HUES64 (cell line): ENCODE results near the gene TMEM258.

Source experiments
- H3K27ac ChIP-seq: 2 replicates; pipeline ENCODE4 v1.7.0; 2013; ENCODE audit warnings: low read depth, low read length, inconsistent platforms
- H3K27me3 ChIP-seq: 2 replicates; pipeline ENCODE4 v1.6.1; 2013; ENCODE audit warnings: mild to moderate bottlenecking, low read length; ENCODE audit not compliant: insufficient read depth
- H3K36me3 ChIP-seq: 2 replicates; pipeline ENCODE4 v1.6.1; 2013; ENCODE audit warnings: mild to moderate bottlenecking, low read length; ENCODE audit not compliant: insufficient read depth
- H3K4me1 ChIP-seq: 2 replicates; pipeline ENCODE4 v1.6.1; 2013; ENCODE audit warnings: mild to moderate bottlenecking, low read length, moderate library complexity; ENCODE audit not compliant: insufficient read depth
- H3K4me3 ChIP-seq: 2 replicates; pipeline ENCODE4 v1.5.1; 2013; ENCODE audit warnings: mild to moderate bottlenecking, low read length, moderate library complexity
- H3K9ac ChIP-seq: 2 replicates; pipeline ENCODE4 v1.6.1; 2013; ENCODE audit warnings: mild to moderate bottlenecking, low read depth, low read length
- H3K9me3 ChIP-seq: 2 replicates; pipeline ENCODE4 v1.6.1; 2013; ENCODE audit warnings: low read depth, low read length; ENCODE audit not compliant: insufficient read depth
- WGBS: fragments of 150-250, 120-280 bp; methylation state at CpG from one replicate; pipeline ENCODE4 v1.1.7; 2013; ENCODE audit warnings: missing lambda C conversion rate; 5-methylcytosine and 5-hydroxymethylcytosine counted together

The TMEM258 gene

GRCh38 chr11:61779666-61780525, 12.5 kb downstream of the TMEM258 start:
- H3K9me3 ChIP-seq: no peaks in the 10 kb centered on the region
- H3K4me1 ChIP-seq: no peaks in the 10 kb centered on the region
- WGBS: 89% methylated on average over 14 of the region's 14 CpGs
- no peak overlapping the region for H3K4me3 ChIP-seq
- H3K27ac ChIP-seq: no peak overlapping the region
- no peaks in the 10 kb centered on the region for H3K27me3 ChIP-seq
- peaks cover 7% of the 10 kb centered on the region; the same call in 1 of the 2 replicates for H3K36me3 ChIP-seq
- no peak overlapping the region for H3K9ac ChIP-seq

DNA sequence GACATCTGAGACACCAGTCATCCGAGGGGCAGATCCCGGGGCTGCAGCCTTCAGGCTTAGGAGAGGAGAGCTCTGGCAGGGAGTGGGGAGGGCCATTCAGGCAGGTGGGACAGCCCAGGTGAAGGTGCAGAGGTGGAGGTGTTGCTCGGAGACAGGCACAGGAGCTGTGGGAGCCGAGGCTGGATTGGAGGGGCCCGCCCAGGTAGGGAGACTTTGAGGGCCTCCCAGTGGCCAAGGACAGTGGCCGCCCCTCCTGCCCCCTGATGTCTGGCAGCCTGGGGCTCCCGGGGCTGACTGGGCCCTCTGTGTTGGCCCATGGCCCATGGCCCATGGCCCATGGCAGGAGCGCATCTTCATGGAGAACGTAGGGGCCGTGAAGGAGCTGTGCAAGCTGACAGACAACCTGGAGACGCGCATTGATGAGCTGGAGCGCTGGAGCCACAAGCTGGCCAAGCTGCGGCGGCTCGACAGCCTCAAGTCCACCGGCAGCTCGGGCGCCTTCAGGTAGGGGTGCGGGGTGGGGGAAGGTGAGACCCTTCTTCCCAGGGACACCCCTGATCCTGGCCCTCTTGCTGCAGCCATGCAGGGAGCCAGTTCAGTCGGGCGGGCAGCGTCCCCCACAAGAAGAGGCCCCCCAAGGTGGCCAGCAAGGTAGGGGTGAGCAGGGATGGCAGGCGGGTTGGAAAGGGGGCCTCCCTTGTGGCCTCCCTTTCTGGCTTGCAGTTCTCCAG, 13.3 kb downstream of the TMEM258 start:
- Histone ChIP-seq H3K27me3 (no peaks in the 10 kb centered on the region), H3K36me3 (no peaks in the 10 kb centered on the region)
- WGBS: 91% methylated on average over 24 of the region's 24 CpGs

DNA sequence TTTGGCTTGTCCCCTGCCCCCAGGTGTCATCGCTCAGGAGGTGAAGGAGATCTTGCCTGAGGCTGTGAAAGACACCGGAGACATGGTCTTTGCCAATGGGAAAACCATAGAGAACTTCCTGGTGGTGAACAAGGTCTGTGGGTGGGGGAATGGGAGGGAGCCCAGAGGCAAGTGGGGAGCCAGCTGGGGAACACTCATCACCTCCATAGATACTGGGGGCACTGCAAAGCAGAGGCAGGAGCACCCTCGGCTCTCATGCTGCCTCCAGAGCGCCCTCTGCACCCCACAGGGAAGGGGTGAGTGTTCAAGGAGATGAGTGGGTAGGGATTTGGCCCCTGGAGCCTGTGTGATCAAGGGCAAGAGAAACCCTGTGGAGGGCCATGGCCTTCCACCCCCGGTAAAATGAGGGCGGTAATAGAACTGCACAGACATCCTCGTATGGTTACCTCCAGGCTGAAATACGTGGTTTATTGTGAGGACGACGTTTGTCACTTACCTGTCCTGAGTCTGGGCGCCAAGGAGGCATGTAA, 14.0 kb downstream of the TMEM258 start:
- Histone ChIP-seq H3K4me1 (no peaks in the 10 kb centered on the region), H3K9me3 (no peaks in the 10 kb centered on the region), H3K27me3 (no peaks in the 10 kb centered on the region), H3K4me3 (no peak overlapping the region), H3K36me3 (no peaks in the 10 kb centered on the region), H3K27ac (no peak overlapping the region), H3K9ac (no peak overlapping the region)
- 94% methylated on average over 11 of the region's 11 CpGs for WGBS

More for the DNA sequence above, 13.3 kb downstream of the TMEM258 start:
- Histone ChIP-seq H3K9me3 (no peaks in the 10 kb centered on the region), H3K27ac (no peak overlapping the region), H3K4me1 (no peaks in the 10 kb centered on the region), H3K4me3 (no peak overlapping the region), H3K9ac (no peak overlapping the region)

- WGBS: 87% methylated on average over 67 of the region's 67 CpGs
- Histone ChIP-seq H3K4me1 (peaks cover 1% of the 10 kb centered on the region), H3K27me3 (no peaks in the 10 kb centered on the region), H3K27ac (no peak overlapping the region), H3K36me3 (no peaks in the 10 kb centered on the region), H3K9me3 (no peaks in the 10 kb centered on the region), H3K9ac (no peak overlapping the region; the same call in 1 of the 2 replicates), H3K4me3 (no peak overlapping the region)
These were observed 14.9 kb downstream of the TMEM258 start for GRCh38 chr11:61777234-61778090.

GRCh38 chr11:61776561-61777075, 15.8 kb downstream of the TMEM258 start:
- WGBS: 79% methylated on average over 9 of the region's 9 CpGs
- Histone ChIP-seq H3K27ac (no peak overlapping the region), H3K4me1 (peaks cover 9% of the 10 kb centered on the region), H3K27me3 (no peaks in the 10 kb centered on the region), H3K36me3 (no peaks in the 10 kb centered on the region), H3K9ac (no peak overlapping the region), H3K4me3 (no peak overlapping the region), H3K9me3 (no peaks in the 10 kb centered on the region)

GRCh38 chr11:61775606-61776554, 16.5 kb downstream of the TMEM258 start:
- no peaks in the 10 kb centered on the region for H3K36me3 ChIP-seq
- 90% methylated on average over 20 of the region's 20 CpGs for WGBS
- no peaks in the 10 kb centered on the region for H3K9me3 ChIP-seq
- no peak overlapping the region for H3K4me3 ChIP-seq
- no peaks in the 10 kb centered on the region for H3K27me3 ChIP-seq
- no peak overlapping the region for H3K9ac ChIP-seq
- H3K27ac ChIP-seq: no peak overlapping the region
- H3K4me1 ChIP-seq: peaks cover 9% of the 10 kb centered on the region

DNA sequence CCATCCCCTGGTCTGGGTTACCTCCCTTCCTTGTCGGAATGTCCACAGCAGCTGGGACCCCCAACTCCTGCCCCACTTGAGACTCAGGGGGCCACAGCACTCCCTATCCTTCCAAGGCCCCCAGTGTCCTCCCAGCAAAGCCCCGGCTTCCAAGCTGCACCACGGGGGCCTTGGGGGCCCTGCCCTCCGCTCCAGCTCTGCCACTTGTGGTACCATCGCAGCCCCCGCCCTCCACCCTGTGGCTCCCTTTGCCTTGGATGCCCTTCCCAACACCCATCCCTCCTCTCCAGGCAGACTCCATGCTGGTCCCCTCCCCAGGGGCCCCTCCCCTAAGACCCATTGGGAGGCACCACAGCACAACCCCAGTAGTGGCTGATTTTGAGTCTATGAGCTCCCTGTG, 17.3 kb downstream of the TMEM258 start:
- Histone ChIP-seq H3K27me3 (no peaks in the 10 kb centered on the region), H3K4me1 (peaks cover 9% of the 10 kb centered on the region), H3K27ac (no peak overlapping the region), H3K4me3 (no peak overlapping the region), H3K36me3 (no peaks in the 10 kb centered on the region), H3K9me3 (no peaks in the 10 kb centered on the region), H3K9ac (no peak overlapping the region)
- WGBS: 95% methylated on average over 6 of the region's 6 CpGs

GRCh38 chr11:61774411-61774810, 18.0 kb downstream of the TMEM258 start:
- 93% methylated on average over 11 of the region's 12 CpGs for WGBS

DNA sequence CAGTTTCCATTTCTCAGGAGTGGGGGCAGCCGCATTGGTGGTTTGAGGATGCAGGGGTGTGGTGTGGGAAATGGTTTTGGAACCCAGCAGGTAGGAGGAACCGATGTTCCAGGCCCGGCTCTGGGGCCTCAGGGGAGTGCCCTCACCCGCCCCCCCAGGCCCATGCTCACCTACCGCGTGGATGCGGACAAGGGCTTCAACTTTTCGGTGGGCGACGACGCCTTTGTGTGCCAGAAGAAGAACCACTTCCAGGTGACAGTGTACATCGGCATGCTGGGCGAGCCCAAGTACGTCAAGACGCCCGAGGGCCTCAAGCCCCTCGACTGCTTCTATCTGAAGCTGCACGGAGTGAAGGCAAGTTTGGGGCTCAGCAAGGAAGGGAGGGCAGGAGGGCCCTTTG, 18.6 kb downstream of the TMEM258 start:
- H3K4me3 ChIP-seq: no peak overlapping the region
- H3K9ac ChIP-seq: no peak overlapping the region
- 92% methylated on average over 18 of the region's 18 CpGs for WGBS
- H3K27ac ChIP-seq: no peak overlapping the region
- H3K9me3 ChIP-seq: no peaks in the 10 kb centered on the region
- H3K36me3 ChIP-seq: no peaks in the 10 kb centered on the region
- peaks cover 13% of the 10 kb centered on the region for H3K4me1 ChIP-seq
- H3K27me3 ChIP-seq: no peaks in the 10 kb centered on the region

More at GRCh38 chr11:61774411-61774810, 18.0 kb downstream of the TMEM258 start:
- Histone ChIP-seq H3K4me3 (no peak overlapping the region), H3K27me3 (no peaks in the 10 kb centered on the region), H3K9me3 (no peaks in the 10 kb centered on the region), H3K36me3 (no peaks in the 10 kb centered on the region), H3K27ac (no peak overlapping the region), H3K4me1 (peaks cover 12% of the 10 kb centered on the region), H3K9ac (no peak overlapping the region)

- Histone ChIP-seq H3K9me3 (no peaks in the 10 kb centered on the region), H3K4me3 (no peak overlapping the region), H3K27me3 (no peaks in the 10 kb centered on the region), H3K36me3 (no peaks in the 10 kb centered on the region), H3K4me1 (peaks cover 13% of the 10 kb centered on the region), H3K27ac (no peak overlapping the region), H3K9ac (no peak overlapping the region)
- WGBS: 87% methylated on average over 10 of the region's 10 CpGs
These were observed 19.0 kb downstream of the TMEM258 start for GRCh38 chr11:61773356-61773755.
